ENCODE measurements around the gene MYPOP. TPM values are rescaled to one million over a fixed set of nuclear protein-coding genes. Genes with fewer than 3 reads are reported as not detected.

The MYPOP gene
- total and polyA plus RNA-seq, 2 of the 13 experiments (the other 11 are each of a cell fraction or from before 2014, with no cell fraction given), result 2.3 to 2.7 TPM

DNA sequence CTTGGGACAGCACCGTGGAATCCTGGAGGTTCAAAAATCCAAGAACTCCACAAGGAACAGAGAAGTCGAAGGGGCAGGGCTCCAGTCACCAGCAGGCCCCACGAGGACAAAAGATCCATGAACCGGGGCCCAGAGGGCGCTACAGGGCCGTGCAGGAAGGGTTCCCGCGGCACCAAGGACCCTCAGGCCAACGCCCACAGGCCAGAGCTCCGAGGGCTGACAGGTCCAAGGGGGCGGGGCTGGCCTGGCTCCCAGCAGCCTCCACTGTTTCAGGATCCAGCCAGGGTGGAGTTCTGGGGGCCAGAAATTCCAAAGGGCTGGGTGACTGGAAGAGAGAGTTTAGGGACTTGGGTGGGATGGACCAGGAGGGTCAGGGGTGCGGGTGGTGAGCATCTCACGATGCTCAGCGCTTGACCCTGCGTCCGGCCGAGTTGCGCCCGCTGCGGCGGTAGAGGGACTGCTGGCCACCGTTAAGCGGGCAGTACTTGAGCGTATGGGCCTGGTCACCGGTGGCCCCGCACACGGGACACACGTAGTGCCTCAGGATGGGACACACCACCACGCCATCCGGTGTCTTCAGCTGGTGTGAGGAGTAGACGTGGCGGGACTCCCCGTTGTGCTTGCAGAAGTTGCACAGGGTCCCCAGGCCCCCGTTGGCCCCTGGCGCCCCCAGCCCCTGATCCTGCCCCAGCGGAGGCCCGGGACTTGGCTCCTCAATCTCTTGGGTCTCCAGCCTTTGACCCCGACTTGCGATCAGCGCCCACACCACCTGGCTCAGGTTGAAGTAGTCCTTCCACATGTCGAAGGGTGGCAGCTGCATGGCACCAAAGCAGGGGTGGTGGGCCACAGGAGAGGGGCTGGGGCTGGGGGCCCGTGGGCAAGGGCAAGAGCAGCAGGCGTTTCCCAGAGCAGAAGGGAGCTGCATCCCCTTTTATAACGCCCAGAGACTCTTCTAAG, 11.7 kb upstream of the MYPOP start, which contains the start of gene NANOS2 (continued):
- TF ChIP-seq, protein P1, sequence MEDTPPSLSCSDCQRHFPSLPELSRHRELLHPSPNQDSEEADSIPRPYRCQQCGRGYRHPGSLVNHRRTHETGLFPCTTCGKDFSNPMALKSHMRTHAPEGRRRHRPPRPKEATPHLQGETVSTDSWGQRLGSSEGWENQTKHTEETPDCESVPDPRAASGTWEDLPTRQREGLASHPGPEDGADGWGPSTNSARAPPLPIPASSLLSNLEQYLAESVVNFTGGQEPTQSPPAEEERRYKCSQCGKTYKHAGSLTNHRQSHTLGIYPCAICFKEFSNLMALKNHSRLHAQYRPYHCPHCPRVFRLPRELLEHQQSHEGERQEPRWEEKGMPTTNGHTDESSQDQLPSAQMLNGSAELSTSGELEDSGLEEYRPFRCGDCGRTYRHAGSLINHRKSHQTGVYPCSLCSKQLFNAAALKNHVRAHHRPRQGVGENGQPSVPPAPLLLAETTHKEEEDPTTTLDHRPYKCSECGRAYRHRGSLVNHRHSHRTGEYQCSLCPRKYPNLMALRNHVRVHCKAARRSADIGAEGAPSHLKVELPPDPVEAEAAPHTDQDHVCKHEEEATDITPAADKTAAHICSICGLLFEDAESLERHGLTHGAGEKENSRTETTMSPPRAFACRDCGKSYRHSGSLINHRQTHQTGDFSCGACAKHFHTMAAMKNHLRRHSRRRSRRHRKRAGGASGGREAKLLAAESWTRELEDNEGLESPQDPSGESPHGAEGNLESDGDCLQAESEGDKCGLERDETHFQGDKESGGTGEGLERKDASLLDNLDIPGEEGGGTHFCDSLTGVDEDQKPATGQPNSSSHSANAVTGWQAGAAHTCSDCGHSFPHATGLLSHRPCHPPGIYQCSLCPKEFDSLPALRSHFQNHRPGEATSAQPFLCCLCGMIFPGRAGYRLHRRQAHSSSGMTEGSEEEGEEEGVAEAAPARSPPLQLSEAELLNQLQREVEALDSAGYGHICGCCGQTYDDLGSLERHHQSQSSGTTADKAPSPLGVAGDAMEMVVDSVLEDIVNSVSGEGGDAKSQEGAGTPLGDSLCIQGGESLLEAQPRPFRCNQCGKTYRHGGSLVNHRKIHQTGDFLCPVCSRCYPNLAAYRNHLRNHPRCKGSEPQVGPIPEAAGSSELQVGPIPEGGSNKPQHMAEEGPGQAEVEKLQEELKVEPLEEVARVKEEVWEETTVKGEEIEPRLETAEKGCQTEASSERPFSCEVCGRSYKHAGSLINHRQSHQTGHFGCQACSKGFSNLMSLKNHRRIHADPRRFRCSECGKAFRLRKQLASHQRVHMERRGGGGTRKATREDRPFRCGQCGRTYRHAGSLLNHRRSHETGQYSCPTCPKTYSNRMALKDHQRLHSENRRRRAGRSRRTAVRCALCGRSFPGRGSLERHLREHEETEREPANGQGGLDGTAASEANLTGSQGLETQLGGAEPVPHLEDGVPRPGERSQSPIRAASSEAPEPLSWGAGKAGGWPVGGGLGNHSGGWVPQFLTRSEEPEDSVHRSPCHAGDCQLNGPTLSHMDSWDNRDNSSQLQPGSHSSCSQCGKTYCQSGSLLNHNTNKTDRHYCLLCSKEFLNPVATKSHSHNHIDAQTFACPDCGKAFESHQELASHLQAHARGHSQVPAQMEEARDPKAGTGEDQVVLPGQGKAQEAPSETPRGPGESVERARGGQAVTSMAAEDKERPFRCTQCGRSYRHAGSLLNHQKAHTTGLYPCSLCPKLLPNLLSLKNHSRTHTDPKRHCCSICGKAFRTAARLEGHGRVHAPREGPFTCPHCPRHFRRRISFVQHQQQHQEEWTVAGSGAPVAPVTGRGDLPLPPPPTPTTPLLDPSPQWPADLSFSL (CRISPR knock-in tag; IDR thresholded peaks at IDR 0.05), result no peak
- no peak for TF ChIP-seq NR2F6 (IDR thresholded peaks at IDR 0.05)
- no peak for TF ChIP-seq NR2F6 (CRISPR knock-in tag; IDR thresholded peaks at IDR 0.05)
- 0 out of 2 replicates have a peak, but pooled peaks have one; percentile 27 for TF ChIP-seq ZNF501 (CRISPR knock-in tag; IDR thresholded peaks at IDR 0.05)
- TF ChIP-seq, protein P2, sequence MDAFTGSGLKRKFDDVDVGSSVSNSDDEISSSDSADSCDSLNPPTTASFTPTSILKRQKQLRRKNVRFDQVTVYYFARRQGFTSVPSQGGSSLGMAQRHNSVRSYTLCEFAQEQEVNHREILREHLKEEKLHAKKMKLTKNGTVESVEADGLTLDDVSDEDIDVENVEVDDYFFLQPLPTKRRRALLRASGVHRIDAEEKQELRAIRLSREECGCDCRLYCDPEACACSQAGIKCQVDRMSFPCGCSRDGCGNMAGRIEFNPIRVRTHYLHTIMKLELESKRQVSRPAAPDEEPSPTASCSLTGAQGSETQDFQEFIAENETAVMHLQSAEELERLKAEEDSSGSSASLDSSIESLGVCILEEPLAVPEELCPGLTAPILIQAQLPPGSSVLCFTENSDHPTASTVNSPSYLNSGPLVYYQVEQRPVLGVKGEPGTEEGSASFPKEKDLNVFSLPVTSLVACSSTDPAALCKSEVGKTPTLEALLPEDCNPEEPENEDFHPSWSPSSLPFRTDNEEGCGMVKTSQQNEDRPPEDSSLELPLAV (CRISPR knock-in tag; conservative IDR thresholded peaks at IDR 0.05; ENCODE audit: low read depth), result no peak
- TF ChIP-seq, protein P3, sequence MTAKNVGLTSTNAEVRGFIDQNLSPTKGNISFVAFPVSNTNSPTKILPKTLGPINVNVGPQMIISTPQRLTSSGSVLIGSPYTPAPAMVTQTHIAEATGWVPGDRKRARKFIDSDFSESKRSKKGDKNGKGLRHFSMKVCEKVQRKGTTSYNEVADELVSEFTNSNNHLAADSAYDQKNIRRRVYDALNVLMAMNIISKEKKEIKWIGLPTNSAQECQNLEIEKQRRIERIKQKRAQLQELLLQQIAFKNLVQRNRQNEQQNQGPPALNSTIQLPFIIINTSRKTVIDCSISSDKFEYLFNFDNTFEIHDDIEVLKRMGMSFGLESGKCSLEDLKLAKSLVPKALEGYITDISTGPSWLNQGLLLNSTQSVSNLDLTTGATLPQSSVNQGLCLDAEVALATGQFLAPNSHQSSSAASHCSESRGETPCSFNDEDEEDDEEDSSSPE (CRISPR knock-in tag; IDR thresholded peaks at IDR 0.05), result no peak
- TF ChIP-seq ZNF619 (CRISPR knock-in tag; IDR thresholded peaks at IDR 0.05), result no peak
- TF ChIP-seq ZC3H13 (CRISPR knock-in tag; IDR thresholded peaks at IDR 0.05), result no peak
- TF ChIP-seq IKZF5 (CRISPR knock-in tag; IDR thresholded peaks at IDR 0.05), result no peak
- TF ChIP-seq ZNF441 (CRISPR knock-in tag; IDR thresholded peaks at IDR 0.05; ENCODE audit: borderline replicate concordance), result no peak
- peak; percentile 35; the same call in 1 of the 2 replicates for TF ChIP-seq ZNF770 (CRISPR knock-in tag; IDR thresholded peaks at IDR 0.05)
- no peak for TF ChIP-seq SRSF4 (IDR thresholded peaks at IDR 0.05; ENCODE audit: low read depth, low read length, poor library complexity, severe bottlenecking)
- TF ChIP-seq SIN3A (IDR thresholded peaks at IDR 0.05; ENCODE audit: borderline replicate concordance, low read depth, low read length), result no peak
- no peak for TF ChIP-seq YEATS2 (CRISPR knock-in tag; IDR thresholded peaks at IDR 0.05; ENCODE audit: borderline replicate concordance)
- no peak for TF ChIP-seq ATF7 (IDR thresholded peaks at IDR 0.05)
- no peak for TF ChIP-seq ATF7 (CRISPR knock-in tag; IDR thresholded peaks at IDR 0.05)
